Stimulated activated naive B cell treated with anti-CD40 and anti-IgM and Interleukin-4, amounts not matched to agents 10 μg/mL and 1 μg/mL and 100 μg/mL, for 72 hours (primary cell): ENCODE data around the gene PHACTR3.

ENCODE experiments used
- ATAC-seq, 2 donors: fragments of 150-1000 bp; cut with Tn5 transposase; replicated peaks; 2 replicates each; pipeline ENCODE4 v1.10.0; 2021; ENCODE audit warnings: moderate library complexity in 1 of 2
- DNase-seq: peaks from one replicate; pipeline ENCODE4 v3.0.0; 2021
- H3K27ac Mint-ChIP-seq: one replicate; pipeline ENCODE4 v1.8.0; 2022; ENCODE audit warnings: mild to moderate bottlenecking, mixed read lengths
- H3K27me3 Mint-ChIP-seq, 2 donors: one replicate each; pipeline ENCODE4 v1.8.0; 2022; ENCODE audit warnings: mixed read lengths in 2 of 2
- H3K36me3 Mint-ChIP-seq, 2 donors: one replicate each; pipeline ENCODE4 v1.8.0; 2022; ENCODE audit warnings: mixed read lengths in 2 of 2, mild to moderate bottlenecking in 1 of 2
- H3K4me1 Mint-ChIP-seq, 2 donors: one replicate each; pipeline ENCODE4 v1.8.0; 2022; ENCODE audit warnings: mixed read lengths in 2 of 2, mild to moderate bottlenecking in 1 of 2
- H3K4me3 Mint-ChIP-seq, 2 donors: one replicate each; pipeline ENCODE4 v1.8.0; 2022; ENCODE audit warnings: mild to moderate bottlenecking in 2 of 2, mixed read lengths in 2 of 2, moderate library complexity in 1 of 2
- H3K9me3 Mint-ChIP-seq, 2 donors: one replicate each; pipeline ENCODE4 v1.8.0; 2022; ENCODE audit warnings: mixed read lengths in 2 of 2, mild to moderate bottlenecking in 1 of 2

PHACTR3 gene

DNA sequence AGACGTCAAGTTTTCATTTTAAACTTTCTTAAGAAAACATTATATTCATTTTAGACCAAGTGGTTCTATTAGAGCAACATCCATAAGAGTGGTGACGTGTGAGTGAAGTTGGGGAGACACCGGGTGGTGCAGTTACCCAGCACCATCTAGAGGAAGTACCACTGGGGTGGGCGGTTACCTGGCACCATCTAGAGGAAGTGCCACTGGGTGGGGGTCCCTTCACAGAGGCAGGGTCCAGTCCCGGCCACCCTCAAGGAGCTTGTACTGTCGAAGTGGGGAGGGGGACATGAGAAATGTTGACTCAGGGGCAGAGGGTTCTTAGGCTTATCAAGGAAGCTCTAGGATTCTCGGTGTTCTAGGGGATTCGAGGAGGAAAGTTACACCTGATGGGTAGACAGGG, 26.2 kb downstream of the PHACTR3 start:
- Mint-ChIP-seq H3K27ac (no peak overlapping the region), H3K4me3 (no peak overlapping the region), H3K9me3 (no peaks in the 10 kb centered on the region), H3K36me3 (no peaks in the 10 kb centered on the region), H3K4me1 (no peaks in the 10 kb centered on the region), H3K27me3 (peaks cover 6 to 13% of the 10 kb centered on the region in 2 donors)
- DNase-seq, result no peak
- ATAC-seq, result no peak

- no peak overlapping the region for H3K27ac Mint-ChIP-seq
- H3K9me3 Mint-ChIP-seq, result no peaks in the 10 kb centered on the region
- peaks cover 6 to 10% of the 10 kb centered on the region in 2 donors for H3K27me3 Mint-ChIP-seq
- no peak overlapping the region for H3K4me3 Mint-ChIP-seq
- ATAC-seq, result no peak
- DNase-seq, result no peak
- no peaks in the 10 kb centered on the region for H3K36me3 Mint-ChIP-seq
- H3K4me1 Mint-ChIP-seq, result no peaks in the 10 kb centered on the region
These were observed 27.6 kb downstream of the PHACTR3 start for GRCh38 chr20:59631751-59632540.

- H3K27me3 Mint-ChIP-seq, result peaks cover 6 to 10% of the 10 kb centered on the region in 2 donors
- H3K4me1 Mint-ChIP-seq, result no peaks in the 10 kb centered on the region
- no peak overlapping the region for H3K4me3 Mint-ChIP-seq
- H3K9me3 Mint-ChIP-seq, result no peaks in the 10 kb centered on the region
- DNase-seq, result no peak
- H3K27ac Mint-ChIP-seq, result no peak overlapping the region
- no peak for ATAC-seq
- H3K36me3 Mint-ChIP-seq, result no peaks in the 10 kb centered on the region
These were observed 28.3 kb downstream of the PHACTR3 start for GRCh38 chr20:59632541-59633113.

GRCh38 chr20:59633656-59634251, 29.4 kb downstream of the PHACTR3 start:
- no peak overlapping the region for H3K27ac Mint-ChIP-seq
- no peaks in the 10 kb centered on the region for H3K36me3 Mint-ChIP-seq
- H3K9me3 Mint-ChIP-seq, result peaks cover 2 to 7% of the 10 kb centered on the region in 2 donors
- H3K4me1 Mint-ChIP-seq, result no peaks in the 10 kb centered on the region
- no peak overlapping the region for H3K4me3 Mint-ChIP-seq
- no peak for ATAC-seq
- no peak for DNase-seq
- H3K27me3 Mint-ChIP-seq, result peaks cover 6 to 17% of the 10 kb centered on the region in 2 donors

DNA sequence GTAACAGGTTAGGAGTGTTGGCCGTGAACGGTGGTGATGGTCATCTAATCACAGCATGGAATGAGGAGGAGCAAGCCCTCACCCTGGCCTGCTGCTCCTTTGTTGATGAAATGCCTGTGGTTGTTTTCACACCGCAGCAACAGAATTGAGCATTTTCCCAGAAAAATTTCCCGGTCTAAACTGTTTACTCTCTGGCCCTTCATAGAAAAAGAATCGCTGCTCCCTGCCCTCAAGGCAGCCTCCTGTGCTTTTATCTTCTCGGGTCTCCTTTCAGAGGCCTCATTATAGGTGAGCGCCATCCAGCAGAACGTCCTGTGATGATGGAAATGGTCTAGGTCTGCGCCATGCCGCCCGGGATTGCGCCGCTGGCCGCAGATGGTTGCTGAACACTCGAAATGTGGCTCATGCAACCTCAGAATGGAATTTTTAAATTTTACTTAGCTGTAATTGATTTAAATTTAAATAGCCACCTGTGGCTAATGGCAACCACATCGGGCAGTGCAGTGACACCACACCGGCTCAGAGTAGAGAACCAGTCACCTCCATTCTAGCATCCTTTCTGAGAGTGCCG, 30.2 kb downstream of the PHACTR3 start:
- Mint-ChIP-seq H3K36me3 (no peaks in the 10 kb centered on the region), H3K4me1 (no peaks in the 10 kb centered on the region), H3K4me3 (no peak overlapping the region), H3K27ac (no peak overlapping the region), H3K9me3 (peaks cover 2 to 10% of the 10 kb centered on the region in 2 donors), H3K27me3 (peaks cover 6 to 19% of the 10 kb centered on the region in 2 donors)
- ATAC-seq (no peak), DNase-seq (no peak)

- peaks cover 2 to 10% of the 10 kb centered on the region in 2 donors for H3K9me3 Mint-ChIP-seq
- no peak overlapping the region for H3K27ac Mint-ChIP-seq
- peaks cover 0 to 11% of the 10 kb centered on the region in 2 donors for H3K27me3 Mint-ChIP-seq
- no peaks in the 10 kb centered on the region for H3K36me3 Mint-ChIP-seq
- no peak for ATAC-seq
- no peak overlapping the region for H3K4me3 Mint-ChIP-seq
- DNase-seq, result no peak
- no peaks in the 10 kb centered on the region for H3K4me1 Mint-ChIP-seq
These were observed 32.5 kb downstream of the PHACTR3 start for GRCh38 chr20:59636766-59637370.

DNA sequence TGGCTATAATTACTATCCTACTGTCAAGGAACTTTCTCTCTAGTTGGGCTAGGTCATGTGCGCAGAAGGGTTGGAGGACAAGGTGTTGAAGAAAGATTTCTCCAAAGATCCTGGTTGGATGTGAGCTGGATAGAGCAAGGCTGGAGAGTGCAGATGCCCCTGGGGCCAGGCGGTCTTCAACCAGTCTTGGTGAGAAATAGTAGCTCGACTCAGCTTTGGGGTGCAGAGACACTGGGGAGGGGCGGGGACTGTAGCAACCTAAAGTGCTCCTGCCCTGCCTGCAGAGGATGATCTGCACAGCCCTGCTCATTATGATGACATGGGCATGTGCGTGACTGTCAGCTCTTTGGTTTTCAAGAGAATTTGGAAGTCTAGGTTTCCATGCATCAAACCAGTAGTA, 35.9 kb downstream of the PHACTR3 start:
- Mint-ChIP-seq H3K36me3 (no peaks in the 10 kb centered on the region), H3K9me3 (peaks cover 3 to 10% of the 10 kb centered on the region in 2 donors), H3K27me3 (peaks cover 0 to 11% of the 10 kb centered on the region in 2 donors), H3K27ac (no peak overlapping the region), H3K4me1 (no peaks in the 10 kb centered on the region), H3K4me3 (no peak overlapping the region)
- ATAC-seq (no peak), DNase-seq (no peak)

DNA sequence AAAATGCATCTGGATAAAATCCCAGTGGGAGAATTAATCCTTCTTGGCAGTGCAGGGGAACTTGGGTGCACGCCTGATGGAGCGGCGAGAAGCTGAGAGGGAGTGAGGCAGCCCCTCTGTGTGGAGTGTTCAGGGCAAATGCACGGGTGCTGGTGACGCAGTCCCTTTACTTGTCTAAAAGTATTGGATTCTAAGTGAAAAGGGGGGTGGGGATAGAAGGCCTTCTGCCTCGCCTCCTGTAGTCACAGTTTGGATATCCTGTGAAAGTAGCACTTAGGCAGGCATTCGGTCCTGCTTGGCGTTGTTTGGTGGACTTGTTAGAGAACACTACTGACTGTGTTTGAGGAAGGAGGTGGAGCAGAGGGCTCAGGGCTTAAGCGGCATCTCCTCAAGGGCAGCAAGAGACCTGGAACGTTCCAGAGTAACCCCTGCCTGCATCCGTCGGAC, 39.3 kb downstream of the PHACTR3 start:
- Mint-ChIP-seq H3K9me3 (peaks cover 12 to 16% of the 10 kb centered on the region in 2 donors), H3K27me3 (peaks cover 7 to 17% of the 10 kb centered on the region in 2 donors), H3K4me1 (no peaks in the 10 kb centered on the region), H3K27ac (no peak overlapping the region), H3K36me3 (peaks cover 0 to 4% of the 10 kb centered on the region in 2 donors), H3K4me3 (no peak overlapping the region)
- no peak for DNase-seq
- no peak for ATAC-seq

DNA sequence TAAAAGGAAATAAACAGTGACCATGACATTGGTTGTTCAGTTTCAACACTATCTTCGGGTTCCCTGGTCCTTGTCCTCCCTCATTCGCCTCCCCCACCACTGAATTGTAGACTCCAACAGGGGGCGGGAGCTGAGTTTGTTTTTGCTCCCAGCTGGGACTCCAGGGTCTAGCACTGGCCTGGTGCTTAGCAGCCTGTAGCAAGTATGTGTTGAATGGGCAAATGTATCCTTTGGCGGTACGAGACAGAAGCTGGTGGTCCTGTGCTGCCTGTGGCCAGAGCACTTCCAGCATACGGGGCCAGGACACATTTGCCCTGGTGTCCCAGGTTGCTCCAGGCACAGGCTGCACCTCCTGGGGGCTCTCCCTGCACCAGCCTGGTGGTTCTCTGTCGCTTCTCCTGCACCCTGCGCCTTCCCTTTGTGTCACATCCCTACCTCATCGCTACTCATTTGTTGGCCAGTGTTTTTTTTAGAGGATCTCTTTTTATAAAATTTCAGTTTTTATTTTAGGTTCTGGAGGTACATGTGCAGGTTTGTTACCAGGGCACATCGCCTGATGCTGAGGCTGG, 40.1 kb downstream of the PHACTR3 start:
- Mint-ChIP-seq H3K36me3 (peaks cover 0 to 4% of the 10 kb centered on the region in 2 donors), H3K27ac (no peak overlapping the region), H3K9me3 (peaks cover 12% of the 10 kb centered on the region in 2 donors), H3K4me3 (no peak overlapping the region), H3K27me3 (peaks cover 7 to 12% of the 10 kb centered on the region in 2 donors), H3K4me1 (no peaks in the 10 kb centered on the region)
- ATAC-seq, result no peak
- no peak for DNase-seq

DNA sequence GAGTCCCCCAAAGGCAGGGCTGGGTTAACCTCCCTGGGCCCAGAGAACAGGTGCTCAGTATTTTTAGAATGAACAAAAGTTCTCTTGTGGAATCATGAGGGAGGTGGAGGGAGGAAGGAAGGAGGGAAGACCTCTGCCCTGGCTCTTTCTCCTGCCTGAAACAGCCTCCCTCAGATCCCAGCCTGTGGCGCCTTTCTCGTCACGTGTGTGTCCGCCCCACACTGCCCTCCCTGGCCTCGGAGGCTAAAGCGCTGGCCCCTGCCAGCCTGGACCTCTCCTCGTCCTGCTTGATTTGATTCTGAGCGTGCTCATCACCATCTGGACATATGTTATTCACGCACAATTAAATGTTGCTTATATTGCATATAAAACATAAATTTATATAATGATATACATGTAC, 40.9 kb downstream of the PHACTR3 start:
- Mint-ChIP-seq H3K36me3 (peaks cover 0 to 4% of the 10 kb centered on the region in 2 donors), H3K27ac (no peak overlapping the region), H3K4me3 (no peak overlapping the region), H3K4me1 (no peaks in the 10 kb centered on the region), H3K27me3 (peaks cover 8 to 13% of the 10 kb centered on the region in 2 donors), H3K9me3 (peaks cover 12% of the 10 kb centered on the region in 2 donors)
- DNase-seq (no peak), ATAC-seq (no peak)

DNA sequence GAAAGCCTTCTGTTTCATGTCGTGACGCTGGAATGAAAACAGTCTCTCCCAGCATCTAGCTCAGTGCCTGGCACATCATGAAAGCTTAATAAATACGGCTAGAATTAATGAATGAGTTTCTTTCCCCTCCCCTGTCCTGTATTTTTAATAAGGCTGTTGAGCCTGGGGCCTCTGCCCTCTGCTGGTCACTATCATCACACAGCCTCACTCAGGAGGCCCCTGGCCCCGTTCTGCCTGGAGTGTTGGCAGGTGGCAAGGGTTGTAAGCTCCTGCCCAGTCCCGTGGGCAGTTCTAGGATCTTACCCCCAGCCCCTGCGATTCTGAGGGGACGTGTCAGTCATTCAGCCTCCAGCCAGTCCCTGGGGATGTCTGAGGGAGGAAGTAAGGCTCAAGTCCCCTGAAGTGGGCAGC, 41.4 kb downstream of the PHACTR3 start:
- no peak for DNase-seq
- peaks cover 0 to 4% of the 10 kb centered on the region in 2 donors for H3K36me3 Mint-ChIP-seq
- peaks cover 12% of the 10 kb centered on the region in 2 donors for H3K9me3 Mint-ChIP-seq
- H3K4me1 Mint-ChIP-seq, result no peaks in the 10 kb centered on the region
- no peak overlapping the region for H3K4me3 Mint-ChIP-seq
- peaks cover 13 to 18% of the 10 kb centered on the region in 2 donors for H3K27me3 Mint-ChIP-seq
- H3K27ac Mint-ChIP-seq, result no peak overlapping the region
- ATAC-seq, result no peak

- DNase-seq (no peak), ATAC-seq (no peak)
- H3K27ac Mint-ChIP-seq, result no peak overlapping the region
- H3K9me3 Mint-ChIP-seq, result peaks cover 12% of the 10 kb centered on the region in 2 donors
- no peaks in the 10 kb centered on the region for H3K4me1 Mint-ChIP-seq
- H3K4me3 Mint-ChIP-seq, result no peak overlapping the region
- H3K36me3 Mint-ChIP-seq, result peaks cover 0 to 4% of the 10 kb centered on the region in 2 donors
- peaks cover 14 to 19% of the 10 kb centered on the region in 2 donors for H3K27me3 Mint-ChIP-seq
These were observed 42.1 kb downstream of the PHACTR3 start for GRCh38 chr20:59646487-59646886.

- no peaks in the 10 kb centered on the region for H3K4me1 Mint-ChIP-seq
- H3K27me3 Mint-ChIP-seq, result peaks cover 14 to 19% of the 10 kb centered on the region in 2 donors
- ATAC-seq, result no peak
These were observed 42.9 kb downstream of the PHACTR3 start for GRCh38 chr20:59647271-59647670.

More at GRCh38 chr20:59647271-59647670, 42.9 kb downstream of the PHACTR3 start:
- H3K36me3 Mint-ChIP-seq, result peaks cover 0 to 4% of the 10 kb centered on the region in 2 donors
- DNase-seq, result no peak
- peaks cover 12% of the 10 kb centered on the region in 2 donors for H3K9me3 Mint-ChIP-seq
- no peak overlapping the region for H3K4me3 Mint-ChIP-seq
- H3K27ac Mint-ChIP-seq, result no peak overlapping the region
